GOT3 (cell line): Measurements from ENCODE around the gene CLDN6.

Experiments
- DNase-seq: peaks from one replicate; lab custom pipeline; 2025; ENCODE audit warnings: mixed read lengths; lab: John Stamatoyannopoulos, UW

Gene CLDN6

DNA sequence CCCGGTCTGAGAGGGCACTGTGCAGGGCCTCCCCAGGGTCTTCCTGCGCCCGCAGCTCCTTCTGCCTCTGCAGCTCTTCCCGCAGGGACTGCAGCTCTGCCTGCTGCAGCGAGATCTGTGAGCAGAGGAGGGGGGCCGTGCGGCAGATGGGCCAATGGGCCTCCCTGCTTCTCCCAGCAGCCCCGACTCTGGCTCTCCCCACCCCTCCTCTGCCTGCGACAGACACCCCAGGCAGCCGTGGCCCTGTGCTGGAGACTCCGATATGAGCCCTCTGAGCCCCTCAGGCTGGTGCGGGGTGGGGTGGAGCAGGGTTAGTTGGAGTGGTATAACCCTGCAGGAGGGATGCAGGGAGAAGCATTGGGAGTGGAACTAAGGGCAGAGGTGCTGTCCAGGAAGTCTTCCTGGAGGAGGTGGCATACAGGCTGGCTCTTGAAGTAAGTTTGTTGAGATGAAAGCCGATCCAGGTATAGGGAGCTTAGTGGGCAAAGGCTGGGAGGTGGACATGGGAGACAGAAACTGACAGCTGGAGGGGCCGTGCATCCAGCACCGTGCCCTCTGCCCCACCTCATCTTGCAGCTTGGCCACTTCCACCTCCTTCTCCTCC, 10.8 kb upstream of the CLDN6 start:
- no peak for DNase-seq

DNA sequence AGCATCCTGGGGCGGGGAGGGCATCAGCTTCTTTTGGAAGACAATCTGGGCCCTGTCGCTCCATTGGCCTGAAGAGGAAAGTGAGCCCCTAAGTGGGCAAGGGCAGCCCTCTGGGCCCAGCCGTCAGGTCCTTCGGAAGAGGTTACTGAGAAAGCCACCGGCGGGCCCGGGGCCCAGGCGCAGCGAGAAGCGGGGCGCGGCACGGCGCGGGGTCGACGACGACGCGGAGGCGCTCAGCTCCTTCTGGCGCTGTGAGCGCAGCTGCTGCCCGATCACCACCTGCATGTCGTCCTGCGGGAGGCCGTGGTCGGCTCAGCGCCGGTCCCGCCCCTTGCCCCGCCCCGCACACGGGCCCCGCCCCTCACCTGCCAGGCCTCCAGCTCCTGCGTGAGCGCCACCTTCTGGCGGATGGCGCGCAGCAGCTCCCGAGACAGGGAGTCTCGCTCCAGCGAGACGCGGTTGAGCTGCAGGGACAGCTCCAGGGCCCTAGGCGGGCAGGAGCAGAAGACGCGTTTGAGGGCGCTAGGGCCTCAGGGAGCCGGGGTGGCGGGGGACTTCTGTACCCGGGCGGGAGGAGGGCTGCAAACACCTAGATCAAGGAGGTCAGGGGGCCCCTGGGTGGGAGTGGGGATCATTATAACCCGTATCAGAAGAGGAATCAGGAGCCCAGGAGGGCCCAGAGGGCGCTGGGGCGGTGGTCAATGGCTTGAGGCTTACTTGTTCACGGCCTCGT, 10.2 kb upstream of the CLDN6 start:
- DNase-seq: no peak

DNA sequence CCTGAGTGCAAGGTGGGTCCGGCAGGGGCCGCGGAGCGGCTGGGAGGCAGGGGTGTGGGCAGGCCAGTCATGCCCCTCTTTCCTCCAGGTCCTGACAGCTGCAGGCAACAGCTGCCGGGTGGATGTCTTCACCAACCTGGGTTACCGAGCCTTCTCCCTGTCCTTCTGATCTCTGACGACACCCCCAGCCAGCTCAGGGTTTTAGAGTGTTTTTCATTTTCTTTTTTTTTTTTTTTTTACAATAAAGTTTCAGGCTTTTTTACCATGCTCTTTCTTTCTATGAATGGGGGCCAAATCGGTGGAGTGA, 9.5 kb upstream of the CLDN6 start:
- DNase-seq: no peak

DNA sequence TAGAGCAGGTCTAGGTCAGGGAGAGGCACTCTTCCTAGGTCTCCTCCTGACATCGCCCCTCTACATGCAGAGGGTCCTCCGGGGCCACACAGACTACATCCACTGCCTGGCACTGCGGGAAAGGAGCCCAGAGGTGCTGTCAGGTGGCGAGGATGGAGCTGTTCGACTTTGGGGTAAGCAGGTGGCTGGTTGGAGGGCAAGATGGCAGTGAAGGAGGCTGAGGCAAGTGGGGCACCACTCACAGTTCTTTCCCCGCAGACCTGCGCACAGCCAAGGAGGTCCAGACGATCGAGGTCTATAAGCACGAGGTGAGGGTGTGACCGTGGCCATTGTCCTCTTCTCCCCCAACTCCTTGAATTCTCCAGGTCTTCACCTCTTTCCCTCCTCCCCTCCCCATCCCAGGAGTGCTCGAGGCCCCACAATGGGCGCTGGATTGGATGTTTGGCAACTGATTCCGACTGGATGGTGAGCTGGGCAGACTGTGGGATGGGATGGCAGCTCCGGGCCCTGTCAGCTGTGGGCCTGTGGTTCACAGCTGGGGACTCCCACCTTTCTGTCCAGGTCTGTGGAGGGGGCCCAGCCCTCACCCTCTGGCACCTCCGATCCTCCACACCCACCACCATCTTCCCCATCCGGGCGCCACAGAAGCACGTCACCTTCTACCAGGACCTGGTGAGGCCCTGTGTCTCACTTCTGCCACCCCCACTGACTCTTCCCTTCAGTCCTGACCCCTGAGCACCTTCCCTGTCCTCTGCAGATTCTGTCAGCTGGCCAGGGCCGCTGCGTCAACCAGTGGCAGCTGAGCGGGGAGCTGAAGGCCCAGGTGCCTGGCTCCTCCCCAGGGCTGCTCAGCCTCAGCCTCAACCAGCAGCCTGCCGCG, 8.9 kb upstream of the CLDN6 start:
- no peak for DNase-seq

DNA sequence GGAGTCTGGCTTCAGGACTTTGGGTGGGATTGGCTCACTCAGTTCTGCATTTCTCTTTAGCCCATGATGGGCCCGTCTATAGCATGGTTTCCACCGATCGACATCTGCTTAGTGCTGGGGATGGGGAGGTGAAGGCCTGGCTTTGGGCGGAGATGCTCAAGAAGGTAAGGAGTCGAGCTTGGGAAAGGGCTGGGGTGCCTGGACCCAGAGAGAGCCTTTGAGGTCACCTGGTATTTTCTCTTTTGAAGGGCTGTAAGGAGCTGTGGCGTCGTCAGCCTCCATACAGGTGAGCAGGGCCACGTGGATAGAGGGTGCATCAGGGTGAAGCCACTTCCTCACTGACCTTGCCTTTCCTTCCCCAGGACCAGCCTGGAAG, 8.0 kb upstream of the CLDN6 start:
- DNase-seq: no peak

DNA sequence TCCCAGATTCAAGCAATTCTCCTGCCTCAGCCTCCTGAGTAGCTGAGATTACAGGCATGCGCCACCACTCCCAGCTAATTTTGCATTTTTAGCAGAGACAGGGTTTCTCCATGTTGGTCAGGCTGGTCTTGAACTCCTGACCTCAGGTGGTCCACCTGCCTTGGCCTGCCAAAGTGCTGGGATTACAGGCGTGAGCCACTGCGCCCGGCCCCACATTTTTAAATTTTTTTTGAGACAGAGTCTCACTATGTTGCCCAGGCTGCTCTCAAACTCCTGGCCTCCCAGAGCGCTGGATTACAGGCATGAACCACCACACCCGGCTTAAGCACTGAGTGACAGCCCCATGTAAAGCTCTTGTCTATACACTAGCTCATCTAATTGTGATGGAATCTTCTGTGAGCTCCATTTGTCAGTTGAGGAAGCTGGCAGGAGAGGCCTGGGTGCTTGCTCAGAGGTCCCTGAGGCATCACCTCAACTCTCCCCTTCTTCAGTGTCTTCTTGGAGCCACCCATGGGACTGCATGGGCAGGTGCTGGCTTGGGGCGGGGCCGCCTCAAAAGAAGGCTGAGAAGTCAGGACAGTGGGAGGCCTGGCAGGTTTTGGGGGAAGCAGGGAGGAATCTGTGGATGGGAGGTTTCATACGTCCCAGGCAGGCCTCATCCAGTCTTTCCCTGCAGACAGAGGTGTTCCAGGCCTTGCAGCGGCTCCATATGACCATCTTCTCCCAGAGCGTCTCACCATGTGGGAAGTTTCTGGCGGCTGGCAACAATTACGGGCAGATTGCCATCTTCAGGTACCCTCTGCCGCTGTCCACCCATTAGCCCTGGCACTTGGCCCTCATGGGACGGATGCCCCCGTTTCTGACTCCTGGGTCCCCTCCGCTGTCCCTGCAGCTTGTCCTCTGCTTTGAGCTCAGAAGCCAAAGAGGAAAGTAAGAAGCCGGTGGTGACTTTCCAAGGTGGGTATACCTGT, 7.3 kb upstream of the CLDN6 start:
- DNase-seq: no peak

DNA sequence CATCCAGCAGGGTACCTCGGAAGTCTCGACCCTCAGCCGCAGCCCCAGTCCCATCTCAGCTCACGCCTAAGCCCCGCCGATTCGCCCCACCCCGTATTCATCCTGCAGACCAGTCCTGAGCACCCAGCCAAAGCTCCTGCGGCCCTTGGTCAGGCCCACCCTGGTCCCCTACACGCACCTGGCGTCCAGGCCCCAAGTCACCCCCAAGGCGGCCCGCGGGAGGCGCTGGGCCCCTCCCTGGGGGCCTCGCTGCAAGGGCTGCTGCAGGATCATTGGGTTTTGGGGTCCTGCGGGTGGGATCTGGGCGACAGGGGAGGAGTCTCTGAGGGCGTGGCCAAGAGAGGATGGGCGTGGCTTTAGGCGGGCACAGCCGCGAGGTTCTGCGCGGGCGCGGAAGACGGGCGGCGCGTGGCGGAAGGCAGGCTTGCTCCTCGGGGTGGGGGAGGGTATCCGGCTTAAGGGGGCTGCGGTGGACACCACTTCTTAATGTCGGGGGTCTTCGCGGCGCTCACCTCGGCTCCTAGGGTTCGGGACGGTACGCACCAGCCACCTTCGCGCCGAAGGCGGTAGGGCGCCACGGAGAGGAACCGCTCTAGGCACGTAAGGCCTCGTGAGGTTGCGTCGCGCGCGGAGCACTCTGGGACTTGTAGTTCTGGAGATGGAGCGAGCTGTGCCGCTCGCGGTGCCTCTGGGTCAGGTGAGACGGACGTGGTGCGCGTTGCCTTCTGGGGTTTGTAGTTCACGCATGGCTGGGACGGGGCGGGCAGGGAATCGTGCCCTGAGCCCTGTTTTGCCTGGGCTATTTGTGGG, 5.9 kb upstream of the CLDN6 start, which contains the start of the genes HCFC1R1 and THOC6:
HCFC1R1 (minus strand) TSS at position 274 of the 810 bp plus-strand sequence; CDS start at position 273, 1 bp downstream.
THOC6 (plus strand) TSS at position 367 of the 810 bp plus-strand sequence; CDS start at position 659, 292 bp downstream.
- peak; percentile 86 for DNase-seq

DNA sequence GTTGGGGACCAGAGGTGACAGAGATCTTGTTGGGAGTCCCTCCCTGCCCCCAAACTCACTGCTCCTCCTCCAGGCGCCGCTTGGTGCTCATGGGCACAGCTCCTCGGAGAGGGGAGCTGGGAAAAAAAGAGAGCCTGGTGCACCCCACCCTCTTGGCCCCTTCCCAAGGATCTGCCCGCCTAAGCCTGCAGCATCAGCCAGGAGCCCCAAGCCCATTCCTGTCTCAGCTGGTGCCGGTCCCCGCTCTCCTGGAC, 5.4 kb upstream of the CLDN6 start:
- DNase-seq: peak; percentile 86

DNA sequence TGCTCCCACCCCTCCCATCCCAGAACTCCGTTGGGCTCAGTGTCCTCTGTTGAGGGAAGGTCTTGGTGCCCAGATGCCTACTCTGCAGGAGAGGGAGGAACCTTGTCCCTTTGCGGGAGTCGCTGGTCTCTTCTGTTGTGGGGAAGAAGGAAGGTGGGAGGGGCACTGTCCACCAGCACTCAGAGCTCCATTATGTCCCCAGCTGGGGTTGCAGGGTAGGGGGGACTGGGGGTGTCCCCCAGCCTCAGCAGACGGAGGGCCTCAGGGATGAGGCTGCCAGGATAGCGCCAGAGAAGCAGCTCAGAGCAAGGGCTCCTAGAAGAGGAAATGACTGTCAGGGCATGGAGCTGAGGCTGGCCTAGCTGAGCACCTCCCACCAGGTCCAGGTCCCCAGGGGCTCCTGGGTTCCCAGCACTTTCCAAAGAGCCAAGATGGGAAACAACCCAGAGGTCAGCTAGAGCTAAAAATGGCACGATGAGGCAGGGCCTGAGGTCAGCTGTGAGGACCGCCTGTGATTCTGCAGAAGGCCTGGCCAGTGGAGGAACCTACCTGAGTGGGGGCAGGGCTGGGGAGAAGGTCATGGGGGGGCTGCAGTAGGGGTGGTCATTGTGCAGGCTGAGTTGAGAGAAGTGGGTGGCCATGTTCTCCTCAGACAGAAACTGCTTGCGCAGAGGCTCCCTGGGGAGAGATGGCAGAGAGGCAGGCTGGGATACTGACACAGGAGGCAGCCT, 4.9 kb upstream of the CLDN6 start:
- DNase-seq: peak; percentile 61

DNA sequence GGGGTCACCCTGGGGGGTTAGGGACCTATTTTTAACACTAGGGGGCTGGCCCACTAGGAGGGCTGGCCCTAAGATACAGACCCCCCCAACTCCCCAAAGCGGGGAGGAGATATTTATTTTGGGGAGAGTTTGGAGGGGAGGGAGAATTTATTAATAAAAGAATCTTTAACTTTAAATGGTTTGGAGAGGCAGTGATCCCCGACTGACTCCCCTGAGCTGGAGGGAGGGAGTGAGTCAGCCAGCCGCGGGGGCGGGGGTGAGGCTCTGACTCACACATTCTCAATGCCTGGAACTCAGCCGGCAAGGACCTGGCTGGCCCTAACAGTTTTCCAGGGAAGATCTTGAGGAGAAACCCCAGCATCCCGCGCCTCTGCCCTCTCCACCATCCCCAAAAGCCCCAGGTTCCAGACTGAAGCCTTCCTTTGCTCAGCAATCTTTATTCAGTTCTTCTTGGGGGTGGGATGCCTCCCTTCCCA, 4.3 kb upstream of the CLDN6 start:
- peak; percentile 64 for DNase-seq

DNA sequence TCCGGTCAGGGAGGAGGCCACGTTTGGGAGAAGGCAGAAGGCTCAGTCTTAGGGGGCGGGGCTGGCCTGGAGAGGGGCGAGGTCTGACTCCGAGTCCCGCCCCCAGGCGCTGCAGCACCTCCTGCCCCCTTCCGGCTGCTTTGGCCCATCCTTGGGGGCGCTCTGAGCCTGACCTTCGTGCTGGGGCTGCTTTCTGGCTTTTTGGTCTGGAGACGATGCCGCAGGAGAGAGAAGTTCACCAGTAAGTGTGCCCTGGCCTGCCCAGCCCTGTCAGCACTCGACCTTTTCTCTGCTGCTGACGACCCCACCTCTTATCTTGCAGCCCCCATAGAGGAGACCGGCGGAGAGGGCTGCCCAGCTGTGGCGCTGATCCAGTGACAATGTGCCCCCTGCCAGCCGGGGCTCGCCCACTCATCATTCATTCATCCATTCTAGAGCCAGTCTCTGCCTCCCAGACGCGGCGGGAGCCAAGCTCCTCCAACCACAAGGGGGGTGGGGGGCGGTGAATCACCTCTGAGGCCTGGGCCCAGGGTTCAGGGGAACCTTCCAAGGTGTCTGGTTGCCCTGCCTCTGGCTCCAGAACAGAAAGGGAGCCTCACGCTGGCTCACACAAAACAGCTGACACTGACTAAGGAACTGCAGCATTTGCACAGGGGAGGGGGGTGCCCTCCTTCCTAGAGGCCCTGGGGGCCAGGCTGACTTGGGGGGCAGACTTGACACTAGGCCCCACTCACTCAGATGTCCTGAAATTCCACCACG, 3.6 kb upstream of the CLDN6 start:
- DNase-seq: peak; percentile 64

DNA sequence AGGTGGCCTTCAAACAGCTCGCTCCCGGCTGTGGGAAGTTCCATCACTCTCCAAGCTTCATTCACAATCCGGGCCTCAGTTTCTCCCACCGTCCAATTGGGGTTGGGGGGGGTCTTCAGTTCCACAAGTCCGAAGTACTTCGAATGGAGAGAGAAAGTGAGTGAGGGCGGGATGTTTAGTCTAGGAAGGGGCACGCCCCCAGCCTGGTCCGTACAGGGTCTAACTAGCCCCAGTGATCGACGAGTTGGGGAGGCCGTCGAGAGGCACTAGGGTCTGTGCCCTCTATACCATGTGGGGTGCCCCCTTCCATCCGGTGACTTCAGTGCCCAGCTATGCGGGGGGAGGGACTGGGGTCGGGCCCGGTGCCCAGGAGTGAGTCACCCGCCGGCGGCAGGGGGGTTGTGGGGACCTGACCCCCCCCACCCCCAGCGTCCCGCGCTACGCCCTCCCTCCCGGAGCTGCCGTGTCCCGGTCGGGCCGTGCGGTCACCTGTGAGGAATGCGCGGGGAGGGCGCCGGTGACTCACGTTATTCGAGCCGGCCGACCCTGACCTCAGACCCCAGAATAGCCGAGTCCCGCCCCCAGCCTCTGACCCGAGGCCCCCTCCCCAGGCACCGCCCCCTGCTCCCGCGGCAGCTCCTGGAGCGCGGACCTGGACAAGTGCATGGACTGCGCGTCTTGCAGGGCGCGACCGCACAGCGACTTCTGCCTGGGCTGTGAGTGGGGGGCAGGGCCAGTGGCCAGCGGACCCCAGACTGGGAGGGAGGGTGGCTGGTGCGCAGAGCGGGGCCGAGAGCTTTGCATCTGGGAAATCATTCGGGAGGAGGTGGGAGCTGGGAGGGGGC, 2.8 kb upstream of the CLDN6 start:
- DNase-seq: peak; percentile 61

DNA sequence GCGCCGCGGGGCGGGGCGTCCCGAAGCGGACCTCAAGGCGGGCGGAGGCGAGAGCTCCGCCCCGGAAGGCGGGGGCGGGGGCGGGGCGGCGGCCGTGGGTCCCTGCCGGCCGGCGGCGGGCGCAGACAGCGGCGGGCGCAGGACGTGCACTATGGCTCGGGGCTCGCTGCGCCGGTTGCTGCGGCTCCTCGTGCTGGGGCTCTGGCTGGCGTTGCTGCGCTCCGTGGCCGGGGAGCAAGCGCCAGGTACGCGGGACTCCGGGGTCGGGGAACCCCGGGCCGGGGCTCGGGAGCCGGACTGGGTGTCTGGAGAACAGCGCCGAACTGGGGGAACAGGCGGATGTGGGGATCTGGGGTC, 2.2 kb upstream of the CLDN6 start, which contains the start of gene TNFRSF12A:
TNFRSF12A (plus strand) TSS at position 122 of the 357 bp plus-strand sequence; CDS start at position 152, 30 bp downstream.
- peak; percentile 65 for DNase-seq

DNA sequence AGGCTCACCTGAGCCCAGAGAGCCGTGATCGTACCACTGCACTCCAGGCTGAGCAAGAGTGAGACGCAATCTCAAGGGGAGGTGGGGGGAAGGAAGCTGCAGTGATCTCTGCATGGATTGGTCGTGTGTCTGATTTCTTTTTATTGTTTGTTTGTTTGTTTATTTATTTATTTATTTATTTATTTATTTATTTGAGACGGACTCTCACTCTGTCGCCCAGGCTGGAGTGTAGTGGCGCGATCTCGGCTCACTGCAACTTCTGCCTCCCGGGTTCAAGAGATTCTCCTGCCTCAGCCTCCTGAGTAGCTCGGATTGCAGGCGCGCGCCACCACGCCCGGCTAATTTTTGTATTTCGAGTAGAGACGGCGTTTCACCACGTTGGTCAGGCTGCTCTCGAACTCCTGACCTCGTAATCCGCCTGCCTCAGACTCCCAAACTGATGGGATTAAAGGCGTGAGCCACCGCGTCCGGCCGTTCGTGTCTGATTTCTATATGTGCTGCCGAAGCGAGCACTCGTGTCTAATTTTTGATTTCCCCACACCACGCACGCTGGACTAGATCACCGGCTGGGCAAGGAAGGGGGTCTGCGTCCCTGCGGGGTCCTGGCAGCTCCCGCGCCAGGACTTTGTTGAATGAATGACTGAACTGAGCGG, 1.7 kb upstream of the CLDN6 start:
- no peak for DNase-seq

DNA sequence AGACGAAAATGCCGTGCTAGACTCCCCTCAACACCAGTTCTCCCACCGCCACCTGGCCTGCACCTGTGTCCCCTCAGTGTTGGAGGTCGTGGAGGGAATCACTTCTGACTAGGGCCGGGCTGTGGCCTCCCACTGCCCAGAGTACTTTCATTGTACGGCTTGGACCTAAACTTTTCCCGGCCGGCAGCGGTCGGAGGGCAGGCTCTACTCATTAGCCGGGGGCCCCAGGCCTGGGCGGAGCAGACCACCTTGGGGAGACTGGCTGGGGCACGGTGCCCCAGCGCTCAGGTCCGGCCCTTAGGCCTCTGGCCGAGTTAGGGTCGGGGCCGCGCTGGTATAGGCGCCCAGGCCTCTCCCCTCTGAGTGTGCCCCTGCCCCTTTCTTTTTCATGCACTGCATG, 639 bp downstream of the CLDN6 start:
- no peak for DNase-seq

DNA sequence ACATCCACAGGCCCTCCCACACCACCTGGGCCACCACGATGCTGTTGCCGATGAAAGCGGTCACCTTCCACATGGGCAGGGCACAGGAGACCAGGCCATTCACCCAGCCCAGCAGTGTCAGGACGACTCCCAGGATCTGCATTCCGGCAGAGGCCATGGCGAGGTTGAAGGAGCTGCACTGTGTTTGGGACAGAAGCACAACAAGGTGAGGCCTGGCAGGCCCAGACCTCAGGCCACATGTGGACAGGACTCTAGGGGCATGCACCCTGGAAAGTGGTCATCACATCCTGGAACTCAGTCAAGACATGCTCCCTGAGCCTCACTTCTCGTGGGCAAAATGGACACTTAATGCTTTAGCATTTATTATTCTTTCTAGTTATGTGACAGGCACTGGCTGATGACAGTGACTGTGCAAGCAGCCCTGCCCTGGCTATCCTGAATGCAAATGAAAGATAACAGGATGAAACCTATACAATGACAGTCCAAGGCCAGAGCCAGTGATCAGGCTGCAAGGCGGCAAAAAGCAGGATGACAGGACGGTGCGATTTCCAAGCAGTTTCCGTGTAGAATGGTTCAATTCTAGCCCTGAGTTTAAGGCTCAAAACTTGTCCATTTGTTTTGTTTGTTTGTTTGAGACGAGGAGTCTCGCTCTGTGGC, 2.0 kb downstream of the CLDN6 start:
- DNase-seq: no peak

DNA sequence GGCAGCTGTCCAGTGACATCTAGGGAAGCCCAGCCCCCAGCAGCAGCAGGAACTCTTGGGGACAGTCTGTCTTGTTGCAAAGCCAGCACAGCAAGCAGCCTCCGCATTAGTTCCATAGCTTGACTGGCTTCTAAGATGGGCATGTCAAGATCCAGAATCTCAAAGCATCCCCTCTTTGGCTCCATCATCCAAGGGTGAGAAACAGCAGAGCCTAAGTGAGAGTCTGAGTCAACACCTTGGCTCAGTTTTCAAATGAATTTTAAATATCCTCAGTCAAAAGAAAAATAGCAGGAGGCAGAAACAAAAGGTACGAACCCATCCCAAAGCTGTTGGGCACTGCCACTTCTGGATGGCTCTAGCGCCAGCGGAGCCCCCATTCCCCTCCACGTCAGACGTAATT, 3.0 kb downstream of the CLDN6 start:
- no peak for DNase-seq
